GM23248 (cell line): ENCODE measurements around the gene TWNK.

Source experiments
- EZH2 ChIP-seq: fragments of 200-600 bp; sonication (generic); IDR thresholded peaks from 2 replicates; pipeline ENCODE4 v1.6.1; 2018; ENCODE audit warnings: antibody characterized with exemption, mild to moderate bottlenecking; ENCODE audit not compliant: insufficient read depth, poor library complexity, severe bottlenecking
- EZH2phosphoT487 ChIP-seq: fragments of 200-600 bp; sonication (generic); IDR thresholded peaks from 2 replicates; pipeline ENCODE4 v1.6.1; 2018; ENCODE audit warnings: antibody characterized with exemption, moderate library complexity, mild to moderate bottlenecking, low read depth; ENCODE audit not compliant: insufficient read depth

DNA sequence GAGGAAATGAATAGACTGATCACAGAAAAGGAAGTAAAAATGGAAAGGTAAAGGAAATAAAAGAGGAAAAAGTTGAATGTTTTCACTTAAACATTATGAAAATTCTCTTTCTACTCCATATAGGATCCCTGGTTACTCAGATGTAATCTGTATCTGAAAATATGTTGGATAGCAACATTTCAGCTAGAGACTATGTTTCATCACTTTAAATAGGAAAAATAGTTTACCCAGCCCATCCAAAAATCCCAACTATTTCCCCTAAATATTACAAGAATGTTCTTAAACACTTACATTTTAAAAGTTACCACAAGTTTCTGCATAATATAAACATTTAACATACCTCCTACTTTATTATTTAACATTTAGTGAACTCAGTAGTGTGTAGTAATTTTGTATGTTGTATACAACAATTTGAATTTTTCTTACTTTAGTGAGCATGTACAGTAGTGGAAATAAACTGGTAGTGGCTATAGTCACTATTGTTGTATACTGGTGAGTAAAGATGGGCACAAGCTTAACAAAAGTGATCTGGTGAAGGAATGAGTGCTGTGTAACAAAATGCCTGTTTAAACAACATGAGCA lies 47.5 kb upstream of the TWNK start:
- TF ChIP-seq EZH2phosphoT487 (no peak), EZH2 (no peak)
